ENCODE results near the gene DNAJB6. TPM values are rescaled to one million over a fixed set of nuclear protein-coding genes. Genes with fewer than 3 reads are reported as not detected.

The DNAJB6 gene
- total RNA-seq, 1 experiment from 2014 or later: 201 TPM

- CTCF ChIA-PET: no interaction called here
- in situ Hi-C loops (cut with HindIII; ENCODE audit: low pct_unique_long_range_greater_than_20kb, low sequenced_read_pairs): no loop called here
Observed at GRCh38 chr7:157375410-157375809, 38.6 kb downstream of the DNAJB6 start.

GRCh38 chr7:157377436-157378124 is 40.8 kb downstream of the DNAJB6 start:
- Histone ChIP-seq H3K27me3 (ENCODE audit: control insufficient read depth, insufficient read depth, low read length) (no peaks in the 10 kb centered on the region), H3K36me3 (ENCODE audit: control insufficient read depth, insufficient read depth, low read length) (peaks cover 8% of the 10 kb centered on the region), H3K4me1 (ENCODE audit: control insufficient read depth, insufficient read depth, low read length) (0 out of 2 replicates have a peak, but pooled peaks cover 3% of the 10 kb centered on the region), H3K27ac (ENCODE audit: low read length) (no peak overlapping the region), H3K9me3 (ENCODE audit: control insufficient read depth, insufficient read depth, low read depth, low read length) (no peaks in the 10 kb centered on the region), H3K4me3 (ENCODE audit: low read depth in 2 of 2, low read length in 2 of 2) (no peak overlapping the region)
- POLR2A ChIA-PET: no interaction called here
- ATAC-seq (no peak), DNase-seq (ENCODE audit: low read depth, low spot score) (no peak)
- TF ChIP-seq TCF7L2 (IDR thresholded peaks at IDR 0.05; ENCODE audit: low read depth, low read length): no peak
- TF ChIP-seq REST (IDR thresholded peaks at IDR 0.05; ENCODE audit: insufficient read depth in 1 of 2, low read depth in 2 of 2, low read length in 1 of 2): no peak
- TF ChIP-seq SIN3A (IDR thresholded peaks at IDR 0.05; ENCODE audit: borderline replicate concordance, insufficient read depth, low read depth, low read length): no peak
- no peak for TF ChIP-seq POLR2AphosphoS5 (IDR thresholded peaks at IDR 0.05; ENCODE audit: low read depth, low read length)
- no peak for TF ChIP-seq CTCF (IDR thresholded peaks at IDR 0.05)
- intact Hi-C loops (cut with micrococcal nuclease; ENCODE audit: unreplicated experiment) (no loop called here), in situ Hi-C loops (cut with HindIII; ENCODE audit: low pct_unique_long_range_greater_than_20kb, low sequenced_read_pairs) (no loop called here)
- no TSS peak for BruUV-seq (replicated peaks)
- CTCF ChIA-PET: no interaction called here

More at GRCh38 chr7:157375410-157375809, 38.6 kb downstream of the DNAJB6 start:
- no peaks in the 10 kb centered on the region for H3K9me3 ChIP-seq (ENCODE audit: control insufficient read depth, insufficient read depth, low read depth, low read length)
- intact Hi-C loops (cut with micrococcal nuclease; ENCODE audit: unreplicated experiment): no loop called here
- no peak overlapping the region for H3K27ac ChIP-seq (ENCODE audit: low read length)
- no peaks in the 10 kb centered on the region for H3K27me3 ChIP-seq (ENCODE audit: control insufficient read depth, insufficient read depth, low read length)
- TF ChIP-seq REST (IDR thresholded peaks at IDR 0.05; ENCODE audit: insufficient read depth in 1 of 2, low read depth in 2 of 2, low read length in 1 of 2): no peak
- TF ChIP-seq TCF7L2 (IDR thresholded peaks at IDR 0.05; ENCODE audit: low read depth, low read length): no peak
- no peak for TF ChIP-seq SIN3A (IDR thresholded peaks at IDR 0.05; ENCODE audit: borderline replicate concordance, insufficient read depth, low read depth, low read length)
- TF ChIP-seq CTCF (IDR thresholded peaks at IDR 0.05): no peak
- TF ChIP-seq POLR2AphosphoS5 (IDR thresholded peaks at IDR 0.05; ENCODE audit: low read depth, low read length): no peak
- no peaks in the 10 kb centered on the region for H3K4me1 ChIP-seq (ENCODE audit: control insufficient read depth, insufficient read depth, low read length)
- peaks cover 13% of the 10 kb centered on the region for H3K36me3 ChIP-seq (ENCODE audit: control insufficient read depth, insufficient read depth, low read length)
- POLR2A ChIA-PET: no interaction called here
- no peak for ATAC-seq
- BruUV-seq (replicated peaks): no TSS peak
- DNase-seq (ENCODE audit: low read depth, low spot score): no peak
- no peak overlapping the region for H3K4me3 ChIP-seq (ENCODE audit: low read depth in 2 of 2, low read length in 2 of 2)
